Esophagus squamous epithelium (tissue), 4 donors: ENCODE data around the gene SMARCAL1.

Experiments
- POLR2A ChIP-seq, 4 donors: fragments of 450-650 bp; IDR thresholded peaks; one replicate each; pipeline ENCODE4 v1.6.1; 2017; ENCODE audit warnings: antibody characterized with exemption in 4 of 4, mild to moderate bottlenecking in 4 of 4, moderate library complexity in 3 of 4
- TF ChIP-seq, protein P1 (sequence below), 6 experiments: fragments of 450-650 bp in 4 of 6; fragments of 200-600 bp in 2 of 6; sonication (generic) in 2 of 6; IDR thresholded peaks; one replicate each; pipeline ENCODE4 v1.5.1; 2016 to 2019; ENCODE audit warnings: antibody characterized with exemption in 6 of 6, mild to moderate bottlenecking in 4 of 6, moderate library complexity in 4 of 6

DNA sequence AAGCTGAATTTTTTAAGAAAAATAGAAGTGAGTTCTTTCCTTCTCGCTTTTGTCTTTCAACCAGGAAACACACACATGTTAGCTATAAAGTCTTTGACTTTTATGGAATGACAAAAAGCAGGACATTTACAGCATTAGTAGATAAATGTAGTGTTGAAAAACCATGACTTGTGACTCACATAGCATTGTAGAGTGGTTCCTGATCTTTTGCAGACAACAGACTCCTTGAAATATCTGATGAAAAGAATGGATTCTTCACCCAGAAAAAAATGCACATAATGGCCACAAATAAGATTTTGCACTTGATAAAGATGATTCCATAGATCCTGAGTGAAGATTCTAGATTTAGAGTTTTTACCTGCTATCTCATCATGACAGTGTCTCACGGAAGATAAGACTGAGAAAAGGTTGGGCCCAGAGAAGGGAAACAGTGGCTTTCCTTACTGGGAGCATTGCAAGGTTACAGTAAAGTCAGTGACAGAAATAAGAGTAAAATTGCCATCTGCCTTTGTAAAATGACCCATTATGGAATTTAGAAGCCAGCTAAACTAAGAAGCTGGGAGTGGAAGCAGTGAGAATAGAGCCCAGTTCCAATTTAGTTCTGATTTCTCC lies 14.0 kb downstream of the SMARCAL1 start:
- TF ChIP-seq, protein P1, sequence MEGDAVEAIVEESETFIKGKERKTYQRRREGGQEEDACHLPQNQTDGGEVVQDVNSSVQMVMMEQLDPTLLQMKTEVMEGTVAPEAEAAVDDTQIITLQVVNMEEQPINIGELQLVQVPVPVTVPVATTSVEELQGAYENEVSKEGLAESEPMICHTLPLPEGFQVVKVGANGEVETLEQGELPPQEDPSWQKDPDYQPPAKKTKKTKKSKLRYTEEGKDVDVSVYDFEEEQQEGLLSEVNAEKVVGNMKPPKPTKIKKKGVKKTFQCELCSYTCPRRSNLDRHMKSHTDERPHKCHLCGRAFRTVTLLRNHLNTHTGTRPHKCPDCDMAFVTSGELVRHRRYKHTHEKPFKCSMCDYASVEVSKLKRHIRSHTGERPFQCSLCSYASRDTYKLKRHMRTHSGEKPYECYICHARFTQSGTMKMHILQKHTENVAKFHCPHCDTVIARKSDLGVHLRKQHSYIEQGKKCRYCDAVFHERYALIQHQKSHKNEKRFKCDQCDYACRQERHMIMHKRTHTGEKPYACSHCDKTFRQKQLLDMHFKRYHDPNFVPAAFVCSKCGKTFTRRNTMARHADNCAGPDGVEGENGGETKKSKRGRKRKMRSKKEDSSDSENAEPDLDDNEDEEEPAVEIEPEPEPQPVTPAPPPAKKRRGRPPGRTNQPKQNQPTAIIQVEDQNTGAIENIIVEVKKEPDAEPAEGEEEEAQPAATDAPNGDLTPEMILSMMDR (IDR thresholded peaks at IDR 0.05) = no peak
- TF ChIP-seq POLR2A (IDR thresholded peaks at IDR 0.05) = no peak
